ENCODE measurements around the gene ZNF106. TPM values are rescaled to one million over a fixed set of nuclear protein-coding genes. Genes with fewer than 3 reads are reported as not detected.

The ZNF106 gene
- total and polyA plus RNA-seq, 7 donors = 10.9 to 107 (median 69.4) TPM

DNA sequence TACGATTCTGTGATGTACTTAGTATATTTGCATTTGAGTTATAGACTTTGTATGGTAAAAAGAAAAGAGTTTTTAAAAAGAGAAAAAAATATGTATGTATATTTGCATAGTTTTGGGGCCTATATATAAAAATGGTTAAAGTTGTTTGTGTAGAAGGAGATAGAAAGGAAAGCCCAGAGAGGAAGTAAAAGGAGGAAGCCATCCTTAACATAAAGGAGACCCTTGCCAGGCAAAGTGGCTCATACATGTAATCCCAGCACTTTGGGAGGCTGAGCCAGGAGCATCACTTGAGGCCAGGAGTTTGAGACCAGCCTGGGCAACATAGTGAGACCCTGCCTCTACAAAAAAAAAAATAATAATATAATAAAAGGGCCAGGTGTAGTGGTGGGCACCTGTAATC is 12.9 kb upstream of the ZNF106 start:
- H3K4me1 ChIP-seq = peaks cover 0 to 51% (median 35%) of the 10 kb centered on the region in 4 donors

DNA sequence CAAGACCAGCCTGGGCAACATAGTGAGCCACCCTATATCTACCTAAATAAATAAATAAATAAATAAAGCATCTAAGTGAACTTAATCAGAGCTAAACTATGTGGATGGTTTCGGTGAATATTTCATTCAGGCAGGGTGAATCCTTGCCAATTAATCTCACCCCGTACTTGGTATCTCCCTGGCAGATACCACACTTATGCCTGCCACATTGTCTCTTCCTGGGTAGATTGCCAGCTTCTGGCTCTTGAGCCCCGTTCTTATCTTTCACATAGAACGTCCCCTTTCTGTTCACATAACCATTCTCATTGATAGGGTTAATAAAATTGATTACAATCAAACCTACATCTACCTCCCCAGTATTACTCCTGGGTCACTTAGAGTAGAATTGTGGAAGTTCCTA is 11.5 kb upstream of the ZNF106 start:
- Histone ChIP-seq H3K27me3 (no peaks in the 10 kb centered on the region), H3K4me3 (no peak overlapping the region), H3K9me3 (no peaks in the 10 kb centered on the region), H3K36me3 (no peaks in the 10 kb centered on the region), H3K27ac (no peak overlapping the region), H3K4me1 (peaks cover 0 to 40% (median 27%) of the 10 kb centered on the region in 4 donors)
- WGBS, 2 donors = 86 to 89% methylated on average over 4 of the region's 4 CpGs
- DNase-seq = no peak
- intact Hi-C loops (cut with DNase I) = no loop called here
- TF ChIP-seq POLR2A (IDR thresholded peaks at IDR 0.05) = no peak
- no peak for TF ChIP-seq POLR2AphosphoS5 (IDR thresholded peaks at IDR 0.05)

More for the DNA sequence above, 12.9 kb upstream of the ZNF106 start:
- H3K4me3 ChIP-seq = no peak overlapping the region
- no peak overlapping the region for H3K27ac ChIP-seq
- intact Hi-C loops (cut with DNase I) = no loop called here
- H3K27me3 ChIP-seq = no peaks in the 10 kb centered on the region
- H3K36me3 ChIP-seq = no peaks in the 10 kb centered on the region
- TF ChIP-seq POLR2A (IDR thresholded peaks at IDR 0.05) (no peak), POLR2AphosphoS5 (IDR thresholded peaks at IDR 0.05) (no peak), EP300 (IDR thresholded peaks at IDR 0.05) (no peak)
- TF ChIP-seq, protein P1, sequence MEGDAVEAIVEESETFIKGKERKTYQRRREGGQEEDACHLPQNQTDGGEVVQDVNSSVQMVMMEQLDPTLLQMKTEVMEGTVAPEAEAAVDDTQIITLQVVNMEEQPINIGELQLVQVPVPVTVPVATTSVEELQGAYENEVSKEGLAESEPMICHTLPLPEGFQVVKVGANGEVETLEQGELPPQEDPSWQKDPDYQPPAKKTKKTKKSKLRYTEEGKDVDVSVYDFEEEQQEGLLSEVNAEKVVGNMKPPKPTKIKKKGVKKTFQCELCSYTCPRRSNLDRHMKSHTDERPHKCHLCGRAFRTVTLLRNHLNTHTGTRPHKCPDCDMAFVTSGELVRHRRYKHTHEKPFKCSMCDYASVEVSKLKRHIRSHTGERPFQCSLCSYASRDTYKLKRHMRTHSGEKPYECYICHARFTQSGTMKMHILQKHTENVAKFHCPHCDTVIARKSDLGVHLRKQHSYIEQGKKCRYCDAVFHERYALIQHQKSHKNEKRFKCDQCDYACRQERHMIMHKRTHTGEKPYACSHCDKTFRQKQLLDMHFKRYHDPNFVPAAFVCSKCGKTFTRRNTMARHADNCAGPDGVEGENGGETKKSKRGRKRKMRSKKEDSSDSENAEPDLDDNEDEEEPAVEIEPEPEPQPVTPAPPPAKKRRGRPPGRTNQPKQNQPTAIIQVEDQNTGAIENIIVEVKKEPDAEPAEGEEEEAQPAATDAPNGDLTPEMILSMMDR (IDR thresholded peaks at IDR 0.05) = no peak
- WGBS, 2 donors = 77 to 85% methylated on average over 1 of the region's 1 CpG
- DNase-seq = no peak
- H3K9me3 ChIP-seq = no peaks in the 10 kb centered on the region

DNA sequence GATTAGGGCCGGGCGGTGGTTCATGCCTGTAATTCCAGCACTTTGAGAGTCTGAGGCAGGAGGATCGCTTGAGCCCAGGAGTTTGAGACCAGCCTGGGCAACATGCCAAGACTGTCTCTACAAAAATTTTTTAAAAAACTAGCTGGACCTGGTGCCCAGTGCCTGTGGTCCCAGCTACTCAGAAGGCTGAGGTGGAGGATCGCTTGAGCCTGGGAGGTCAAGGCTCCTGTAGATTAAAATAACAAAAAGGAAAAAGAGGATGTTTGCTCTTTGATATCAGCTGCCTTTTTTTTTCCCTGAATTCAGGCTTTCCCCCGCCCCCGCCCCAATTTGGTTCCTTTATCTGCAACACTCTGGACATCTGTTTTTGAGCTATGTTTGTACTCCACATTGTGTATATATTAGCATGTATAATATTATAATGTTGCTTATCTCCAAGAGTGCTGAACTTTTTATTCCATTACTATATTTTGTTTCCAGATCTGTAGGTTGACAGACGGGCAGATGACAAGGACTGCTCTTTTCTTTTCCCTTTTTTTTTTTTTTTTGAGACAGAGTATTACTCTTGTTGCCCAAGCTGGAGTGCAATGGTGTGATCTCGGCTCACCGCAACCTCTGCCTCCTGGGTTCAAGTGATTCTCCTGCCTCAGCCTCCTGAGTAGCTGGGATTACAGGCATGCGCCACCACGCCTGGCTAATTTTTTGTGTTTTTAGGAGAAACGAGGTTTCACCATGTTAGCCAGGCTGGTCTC is 9.1 kb upstream of the ZNF106 start:
- 83 to 85% methylated on average over 12 of the region's 12 CpGs for WGBS, 2 donors
- intact Hi-C loops (cut with DNase I) = loop anchor here (5.0 kb wide), 1 partner anchor 47 kb away; the partner anchor contains the start of genes HAUS2 and LRRC57
- TF ChIP-seq POLR2AphosphoS5 (IDR thresholded peaks at IDR 0.05) (no peak), EP300 (IDR thresholded peaks at IDR 0.05) (no peak), POLR2A (IDR thresholded peaks at IDR 0.05) (no peak)
- TF ChIP-seq, protein P1 (IDR thresholded peaks at IDR 0.05) = no peak
- peaks cover 0 to 46% (median 30%) of the 10 kb centered on the region in 4 donors for H3K4me1 ChIP-seq
- no peak overlapping the region for H3K4me3 ChIP-seq
- no peaks in the 10 kb centered on the region for H3K9me3 ChIP-seq
- H3K27me3 ChIP-seq = no peaks in the 10 kb centered on the region
- H3K27ac ChIP-seq = peak overlapping the region; percentile 36 to 65 (median 52)
- DNase-seq = no peak
- H3K36me3 ChIP-seq = no peaks in the 10 kb centered on the region

DNA sequence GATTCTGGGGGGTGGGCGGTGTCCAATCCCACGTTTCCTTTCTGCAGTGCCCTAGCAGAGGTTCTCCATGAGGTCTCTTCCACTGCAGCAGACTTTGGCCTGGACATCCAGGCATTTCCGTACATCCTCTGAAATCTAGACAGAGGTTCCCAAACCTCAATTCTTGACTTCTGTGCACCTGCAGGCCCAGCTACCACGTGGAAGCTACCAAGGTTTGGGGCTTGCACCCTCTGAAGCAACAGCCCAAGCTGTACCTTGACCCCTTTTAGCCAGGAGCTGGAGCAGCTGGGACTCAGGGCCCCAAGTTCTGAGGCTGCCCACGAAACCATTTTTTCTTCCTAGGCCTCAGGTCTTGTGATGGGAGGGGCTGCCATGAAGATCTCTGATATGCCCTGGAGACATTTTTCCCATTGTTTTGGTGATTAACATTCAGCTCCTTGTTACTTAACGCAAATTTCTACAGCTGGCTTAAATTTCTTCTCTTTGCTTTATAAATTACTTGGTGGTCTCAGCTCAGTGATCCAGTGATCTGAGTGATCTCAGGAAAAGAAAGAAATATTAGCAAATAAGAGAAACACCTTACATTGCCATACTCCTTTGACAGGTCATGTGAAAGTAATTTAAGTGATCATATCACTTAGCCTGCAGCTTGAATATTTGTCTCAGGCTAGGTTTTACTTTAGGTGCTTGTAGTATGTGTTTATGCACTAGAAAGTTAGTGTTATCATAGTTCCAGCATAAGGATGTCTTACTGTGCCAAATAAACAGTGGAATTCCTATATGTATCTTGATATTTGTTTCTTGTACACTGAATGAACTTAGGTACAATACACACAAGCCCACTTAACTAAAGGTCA is 7.5 kb upstream of the ZNF106 start:
- Histone ChIP-seq H3K36me3 (no peaks in the 10 kb centered on the region), H3K9me3 (no peaks in the 10 kb centered on the region), H3K4me1 (peaks cover 0 to 49% (median 38%) of the 10 kb centered on the region in 4 donors), H3K4me3 (no peak overlapping the region), H3K27me3 (no peaks in the 10 kb centered on the region), H3K27ac (peak overlapping the region; percentile 36 to 65 (median 52))
- no peak for TF ChIP-seq POLR2A (IDR thresholded peaks at IDR 0.05)
- no peak for TF ChIP-seq EP300 (IDR thresholded peaks at IDR 0.05)
- TF ChIP-seq POLR2AphosphoS5 (IDR thresholded peaks at IDR 0.05) = no peak
- WGBS, 2 donors = 73 to 81% methylated on average over 6 of the region's 6 CpGs
- intact Hi-C loops (cut with DNase I) = loop anchor here (5.0 kb wide), 1 partner anchor 49 kb away; the partner anchor contains the start of genes HAUS2 and LRRC57
- DNase-seq = no peak

DNA sequence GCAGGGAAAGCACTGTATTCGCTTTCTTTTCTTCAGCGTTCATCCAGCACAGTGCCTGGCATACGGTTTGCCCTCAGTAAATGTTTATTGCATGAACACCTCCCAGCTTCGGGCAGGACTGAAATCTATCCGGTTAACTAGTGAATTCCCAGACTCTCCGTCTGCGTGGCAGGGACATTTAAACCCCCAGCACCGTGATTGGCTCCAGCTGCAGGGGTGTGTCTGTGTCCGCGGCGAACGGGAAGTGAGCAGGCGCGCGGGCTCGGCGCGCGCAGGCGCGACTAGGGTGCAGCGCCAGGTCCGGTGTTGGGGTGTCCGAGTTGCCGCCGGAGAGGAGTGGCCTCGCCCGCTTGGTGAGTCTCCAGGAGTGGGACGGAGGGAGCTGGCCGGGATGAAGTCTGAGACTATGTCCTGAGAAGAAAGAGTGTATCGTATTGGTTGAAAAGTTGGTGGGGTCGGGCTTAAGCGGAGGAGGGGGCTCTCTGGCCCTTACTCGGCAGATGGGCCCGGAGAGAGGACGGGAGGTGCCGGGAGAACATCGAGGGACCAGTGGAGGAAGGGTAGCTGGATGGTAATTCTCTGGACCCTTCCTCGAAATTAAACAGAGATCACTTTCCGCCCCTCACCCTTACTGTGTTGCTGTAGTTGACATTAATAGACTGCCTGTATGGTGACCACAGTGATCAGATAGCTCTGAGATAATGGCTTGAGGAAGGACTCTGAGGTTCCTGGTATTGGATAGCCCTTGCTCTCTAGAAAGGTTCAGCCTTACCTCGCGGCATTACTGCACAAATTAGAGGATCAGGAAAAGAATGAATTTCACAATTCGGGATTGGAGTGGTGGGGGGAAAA is 4.6 kb upstream of the ZNF106 start, which contains the start of gene SNAP23:
TSS of gene SNAP23 (plus strand) at position 274 of the 852 bp plus-strand sequence. CDS start 16,213 bp downstream, outside the sequence.
- Histone ChIP-seq H3K27me3 (no peaks in the 10 kb centered on the region), H3K4me3 (peak within 1 kb of the TSS; percentile 54 to 89 (median 61)), H3K4me1 (peaks cover 0 to 53% (median 41%) of the 10 kb centered on the region in 4 donors), H3K36me3 (no peaks in the 10 kb centered on the region), H3K27ac (peak within 1 kb of the TSS; percentile 84 to 95 (median 88)), H3K9me3 (no peaks in the 10 kb centered on the region)
- TF ChIP-seq, protein P1 (IDR thresholded peaks at IDR 0.05) = no peak
- TF ChIP-seq POLR2AphosphoS5 (IDR thresholded peaks at IDR 0.05) (peak; percentile 92 to 98 (median 94)), POLR2A (IDR thresholded peaks at IDR 0.05) (peak; percentile 82 to 90)
- intact Hi-C loops (cut with DNase I) = loop anchor here (5.0 kb wide), 1 partner anchor 52 kb away; the partner anchor contains the start of genes HAUS2 and LRRC57
- DNase-seq = peak; percentile 98
- 1% methylated on average over 43 of the region's 43 CpGs for WGBS, 2 donors

Measured in sigmoid colon (tissue), 7 donors.